KMS-11 (cell line): Measurements from ENCODE around the gene CRIM1.

Experiments
- H2AFZ ChIP-seq: fragments of 200-600 bp; sonication (generic); 2 replicates; pipeline ENCODE4 v1.6.1; 2016; ENCODE audit warnings: antibody characterized with exemption, mixed run types, low read depth
- H3K27ac ChIP-seq: fragments of 200-600 bp; sonication (generic); 2 replicates; pipeline ENCODE4 v1.6.1; 2016; ENCODE audit warnings: mild to moderate bottlenecking, mixed run types
- H3K27me3 ChIP-seq: fragments of 200-600 bp; sonication (generic); 2 replicates; pipeline ENCODE4 v1.6.1; 2017; ENCODE audit warnings: mild to moderate bottlenecking, low read depth, mixed run types, moderate library complexity; ENCODE audit not compliant: insufficient read depth
- H3K36me3 ChIP-seq: fragments of 200-600 bp; sonication (generic); 2 replicates; pipeline ENCODE4 v1.6.1; 2017; ENCODE audit warnings: mild to moderate bottlenecking, mixed run types; ENCODE audit not compliant: insufficient read depth
- H3K4me1 ChIP-seq: fragments of 200-600 bp; sonication (generic); 2 replicates; pipeline ENCODE4 v1.6.1; 2016; ENCODE audit warnings: mild to moderate bottlenecking, low read depth, mixed run types; ENCODE audit not compliant: poor library complexity, severe bottlenecking
- H3K4me2 ChIP-seq: fragments of 200-600 bp; sonication (generic); 2 replicates; pipeline ENCODE4 v1.7.0; 2016; ENCODE audit warnings: mild to moderate bottlenecking, mixed run types
- H3K4me3 ChIP-seq: fragments of 200-600 bp; sonication (generic); IDR thresholded peaks from 2 replicates; pipeline ENCODE4 v1.6.1; 2017; ENCODE audit warnings: low read depth, low read length, mixed read lengths; ENCODE audit not compliant: insufficient read depth
- H3K79me2 ChIP-seq: fragments of 200-600 bp; sonication (generic); 2 replicates; pipeline ENCODE4 v1.6.1; 2016; ENCODE audit warnings: low read depth, mixed run types; ENCODE audit not compliant: insufficient read depth
- H3K9ac ChIP-seq: fragments of 200-600 bp; sonication (generic); 2 replicates; pipeline ENCODE4 v1.6.1; 2016; ENCODE audit warnings: mild to moderate bottlenecking, mixed run types
- H4K20me1 ChIP-seq: fragments of 200-600 bp; sonication (generic); 2 replicates; pipeline ENCODE4 v1.6.1; 2016; ENCODE audit warnings: mild to moderate bottlenecking, mixed run types; ENCODE audit not compliant: insufficient read depth
- CTCF ChIP-seq: fragments of 200-600 bp; sonication (generic); conservative IDR thresholded peaks from 2 replicates; pipeline ENCODE4 v1.6.1; 2017; ENCODE audit warnings: low read depth, mild to moderate bottlenecking, antibody characterized with exemption, low read length, moderate library complexity, mixed read lengths

CRIM1 gene

GRCh38 chr2:36530178-36530982 is 174.8 kb downstream of the CRIM1 start:
- Histone ChIP-seq H3K27ac (no peak overlapping the region), H3K4me3 (no peak overlapping the region), H3K4me2 (no peak overlapping the region)

DNA sequence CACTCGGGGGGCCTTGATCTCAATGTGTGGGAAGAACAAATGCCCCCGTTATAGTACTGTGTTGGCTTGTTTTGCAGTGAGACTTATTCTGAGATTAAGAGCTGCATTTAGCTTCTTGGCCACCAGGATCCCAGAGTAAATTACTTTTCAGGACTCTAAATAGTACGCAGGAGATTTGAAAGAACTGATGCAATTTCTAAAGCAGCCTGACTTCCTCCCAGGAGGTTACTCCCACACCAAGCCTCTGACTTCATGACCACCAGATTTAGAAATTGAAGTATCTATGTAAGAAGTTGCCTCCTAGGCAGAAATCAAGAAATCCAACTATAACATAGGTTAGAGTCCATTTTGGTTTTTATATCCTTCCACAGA is 175.4 kb downstream of the CRIM1 start:
- H3K9ac ChIP-seq, result no peak overlapping the region
- peaks cover 28% of the 10 kb centered on the region for H3K4me1 ChIP-seq
- H4K20me1 ChIP-seq, result no peaks in the 10 kb centered on the region
- no peak overlapping the region for H3K4me3 ChIP-seq
- no peak overlapping the region for H3K4me2 ChIP-seq
- TF ChIP-seq CTCF, result no peak
- no peaks in the 10 kb centered on the region for H3K27me3 ChIP-seq
- H3K27ac ChIP-seq, result no peak overlapping the region
- H3K79me2 ChIP-seq, result no peaks in the 10 kb centered on the region
- no peak overlapping the region for H2AFZ ChIP-seq
- no peaks in the 10 kb centered on the region for H3K36me3 ChIP-seq

More at GRCh38 chr2:36530178-36530982, 174.8 kb downstream of the CRIM1 start:
- Histone ChIP-seq H3K4me1 (peaks cover 28% of the 10 kb centered on the region), H3K27me3 (no peaks in the 10 kb centered on the region), H2AFZ (no peak overlapping the region), H4K20me1 (no peaks in the 10 kb centered on the region), H3K36me3 (no peaks in the 10 kb centered on the region), H3K79me2 (no peaks in the 10 kb centered on the region), H3K9ac (no peak overlapping the region)
- no peak for TF ChIP-seq CTCF

- H3K9ac ChIP-seq, result no peak overlapping the region
- TF ChIP-seq CTCF, result no peak
- no peaks in the 10 kb centered on the region for H3K79me2 ChIP-seq
- no peak overlapping the region for H3K4me3 ChIP-seq
- H3K27me3 ChIP-seq, result no peaks in the 10 kb centered on the region
- no peaks in the 10 kb centered on the region for H4K20me1 ChIP-seq
- H3K27ac ChIP-seq, result no peak overlapping the region
- no peak overlapping the region for H2AFZ ChIP-seq
- H3K4me2 ChIP-seq, result no peak overlapping the region
- peaks cover 12% of the 10 kb centered on the region for H3K4me1 ChIP-seq
- H3K36me3 ChIP-seq, result no peaks in the 10 kb centered on the region
Observed at GRCh38 chr2:36534275-36534799, 178.8 kb downstream of the CRIM1 start.

GRCh38 chr2:36535099-36535498 is 179.5 kb downstream of the CRIM1 start:
- H3K79me2 ChIP-seq, result no peaks in the 10 kb centered on the region
- no peak overlapping the region for H3K27ac ChIP-seq
- H3K4me1 ChIP-seq, result peaks cover 14% of the 10 kb centered on the region
- H3K9ac ChIP-seq, result no peak overlapping the region
- H3K27me3 ChIP-seq, result no peaks in the 10 kb centered on the region
- no peak overlapping the region for H3K4me3 ChIP-seq
- H3K36me3 ChIP-seq, result no peaks in the 10 kb centered on the region
- TF ChIP-seq CTCF, result no peak
- no peak overlapping the region for H2AFZ ChIP-seq
- no peaks in the 10 kb centered on the region for H4K20me1 ChIP-seq
- H3K4me2 ChIP-seq, result no peak overlapping the region
